ENCODE measurements around the gene NAALADL2.

DNA sequence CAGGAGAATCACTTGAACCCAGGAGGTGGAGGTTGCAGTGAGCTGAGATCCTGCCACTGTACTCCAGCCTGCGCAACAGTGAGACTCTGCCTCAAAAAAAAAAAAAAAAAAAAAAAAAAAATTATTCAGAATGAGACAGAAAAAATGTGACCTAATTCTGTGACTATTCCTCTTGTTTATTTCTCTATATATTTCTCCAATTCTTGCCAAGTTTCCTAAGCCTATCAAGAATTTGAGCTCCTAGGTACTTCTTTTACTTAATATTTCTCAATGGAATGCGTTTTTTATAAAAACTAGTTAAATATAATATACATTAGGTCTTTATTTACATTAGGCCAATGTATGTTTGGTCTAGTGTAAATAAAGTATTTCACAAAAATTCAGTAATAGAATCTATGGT is 86.8 kb downstream of the NAALADL2 start:
- TF ChIP-seq, protein P1, sequence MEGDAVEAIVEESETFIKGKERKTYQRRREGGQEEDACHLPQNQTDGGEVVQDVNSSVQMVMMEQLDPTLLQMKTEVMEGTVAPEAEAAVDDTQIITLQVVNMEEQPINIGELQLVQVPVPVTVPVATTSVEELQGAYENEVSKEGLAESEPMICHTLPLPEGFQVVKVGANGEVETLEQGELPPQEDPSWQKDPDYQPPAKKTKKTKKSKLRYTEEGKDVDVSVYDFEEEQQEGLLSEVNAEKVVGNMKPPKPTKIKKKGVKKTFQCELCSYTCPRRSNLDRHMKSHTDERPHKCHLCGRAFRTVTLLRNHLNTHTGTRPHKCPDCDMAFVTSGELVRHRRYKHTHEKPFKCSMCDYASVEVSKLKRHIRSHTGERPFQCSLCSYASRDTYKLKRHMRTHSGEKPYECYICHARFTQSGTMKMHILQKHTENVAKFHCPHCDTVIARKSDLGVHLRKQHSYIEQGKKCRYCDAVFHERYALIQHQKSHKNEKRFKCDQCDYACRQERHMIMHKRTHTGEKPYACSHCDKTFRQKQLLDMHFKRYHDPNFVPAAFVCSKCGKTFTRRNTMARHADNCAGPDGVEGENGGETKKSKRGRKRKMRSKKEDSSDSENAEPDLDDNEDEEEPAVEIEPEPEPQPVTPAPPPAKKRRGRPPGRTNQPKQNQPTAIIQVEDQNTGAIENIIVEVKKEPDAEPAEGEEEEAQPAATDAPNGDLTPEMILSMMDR (IDR thresholded peaks at IDR 0.05) = no peak
- no peak for TF ChIP-seq MYC (IDR thresholded peaks at IDR 0.05; ENCODE audit: borderline replicate concordance, low read length)
- TF ChIP-seq EHMT2 (IDR thresholded peaks at IDR 0.05; ENCODE audit: low read depth) = no peak
- TF ChIP-seq RFX5 (IDR thresholded peaks at IDR 0.05) = no peak
- TF ChIP-seq RAD21 (conservative IDR thresholded peaks at IDR 0.05 in 1 of 2, IDR thresholded peaks at IDR 0.05 in 1 of 2) = no peak
- TF ChIP-seq SMC3 (IDR thresholded peaks at IDR 0.05) = no peak
- TF ChIP-seq ESRRA (IDR thresholded peaks at IDR 0.05; ENCODE audit: borderline replicate concordance, low read length) = no peak
- no peak for TF ChIP-seq POLR2AphosphoS2 (conservative IDR thresholded peaks at IDR 0.05; ENCODE audit: low read length)
- TF ChIP-seq EP300 (IDR thresholded peaks at IDR 0.05) = no peak

All from A549 (cell line).